HepG2 (cell line): ENCODE measurements around the gene TBL3. TPM values are rescaled to one million over a fixed set of nuclear protein-coding genes. Genes with fewer than 3 reads are reported as not detected.

Experiments
- ARID4A ChIP-seq: sonication (generic); formaldehyde crosslinking; IDR thresholded peaks from 2 replicates; pipeline ENCODE4 v1.5.0; 2020; ENCODE audit warnings: mild to moderate bottlenecking, missing genetic modification reagents, borderline replicate concordance
- ARNT2 ChIP-seq: sonication (generic); formaldehyde crosslinking; IDR thresholded peaks from 2 replicates; pipeline ENCODE4 v1.8.0; 2022; ENCODE audit warnings: mild to moderate bottlenecking, low read depth, missing genetic modification reagents, moderate library complexity
- HNRNPLL ChIP-seq: fragments of 200-400 bp; formaldehyde crosslinking; IDR thresholded peaks from 2 replicates; pipeline ENCODE4 v1.6.1; 2017; ENCODE audit warnings: mild to moderate bottlenecking, low read depth, low read length; ENCODE audit not compliant: poor library complexity, severe bottlenecking
- KMT2A ChIP-seq: sonication (generic); formaldehyde crosslinking; IDR thresholded peaks from 2 replicates; pipeline ENCODE4 v1.4.0; 2020; ENCODE audit warnings: missing genetic modification reagents
- LCORL ChIP-seq, 2 experiments: fragments of 450-650 bp in 1 of 2; sonication (generic) in 1 of 2; formaldehyde crosslinking in 1 of 2; IDR thresholded peaks; 2 replicates each; pipeline versions ENCODE4 v1.5.0 to v1.6.1; 2017 to 2020; ENCODE audit warnings: antibody characterized with exemption in 1 of 2, missing genetic modification reagents in 1 of 2
- POLR2AphosphoS5 ChIP-seq: IDR thresholded peaks from 2 replicates; pipeline ENCODE4 v1.6.1; 2012; ENCODE audit warnings: low read depth, low read length
- ZNF142 ChIP-seq: sonication (generic); formaldehyde crosslinking; IDR thresholded peaks from 2 replicates; pipeline ENCODE4 v1.4.0; 2020; ENCODE audit warnings: missing genetic modification reagents
- ZNF407 ChIP-seq: sonication (generic); formaldehyde crosslinking; IDR thresholded peaks from one replicate; pipeline ENCODE4 v1.5.1; 2020; ENCODE audit warnings: mild to moderate bottlenecking, missing genetic modification reagents; ENCODE audit errors: not compliant biosample characterization
- ZNF547 ChIP-seq: sonication (generic); formaldehyde crosslinking; IDR thresholded peaks from 2 replicates; pipeline ENCODE4 v1.5.1; 2020; ENCODE audit warnings: mild to moderate bottlenecking, missing genetic modification reagents
- polyA plus RNA-seq, 8 experiments: library from polyadenylated mRNA; depleted of rRNA in 3 of 8; stranded (reverse) in 7 of 8; unstranded in 1 of 8; fragments of >200 nt; fragmentation: Illumina TruSeq in 4 of 8; extraction: Trizol in 4 of 8; gene quantifications; 2 replicates each; pipeline versions ENCODE4 v1.2.1 to v1.2.3, GENCODE V29; 2011 to 2016; ENCODE audit warnings: low read depth in 4 of 8, missing spikeins in 1 of 8, mixed read lengths in 1 of 8; ENCODE audit not compliant: insufficient read depth in 1 of 8
- total RNA-seq, 5 experiments: library from RNA; depleted of rRNA; stranded (reverse); fragments of >200 nt; fragmentation: Illumina TruSeq; extraction: Trizol; gene quantifications; 2 replicates each; pipeline ENCODE4 v1.2.3, GENCODE V29; 2016; ENCODE audit warnings: low read depth in 1 of 5

Gene TBL3
- total and polyA plus RNA-seq, 2 of the 13 experiments (the other 11 are each of a cell fraction or from before 2014, with no cell fraction given): 16.8 to 38.0 TPM

- TF ChIP-seq ZNF407: no peak
- TF ChIP-seq KMT2A: peak; percentile 9; the same call in 1 of the 2 replicates
- TF ChIP-seq LCORL (IDR thresholded peaks at IDR 0.05): no peak
- TF ChIP-seq LCORL (CRISPR knock-in tag; IDR thresholded peaks at IDR 0.05): 0 out of 2 replicates have a peak, but pooled peaks have one; percentile 9
- TF ChIP-seq POLR2AphosphoS5: no peak
- peak; percentile 15; the same call in 1 of the 2 replicates for TF ChIP-seq ZNF547
- peak; percentile 16 for TF ChIP-seq ARID4A (CRISPR knock-in tag)
- TF ChIP-seq HNRNPLL: peak; percentile 74
- 0 out of 2 replicates have a peak, but pooled peaks have one; percentile 14 for TF ChIP-seq ARNT2 (CRISPR knock-in tag)
- 0 out of 2 replicates have a peak, but pooled peaks have one; percentile 6 for TF ChIP-seq ZNF142 (CRISPR knock-in tag)
Observed at GRCh38 chr16:2009164-2009711, 37.4 kb downstream of the TBL3 start (continued).
